K562 (cell line): ENCODE results near the gene ZDHHC16. TPM values are rescaled to one million over a fixed set of nuclear protein-coding genes. Genes with fewer than 3 reads are reported as not detected.

Experiments
- CREB3L1 ChIP-seq: fragments of 450-650 bp; IDR thresholded peaks from 2 replicates; pipeline ENCODE4 v1.6.1; 2014; ENCODE audit warnings: low read depth, mild to moderate bottlenecking, moderate library complexity, borderline replicate concordance
- HMG20A ChIP-seq: fragments of 450-650 bp; formaldehyde crosslinking; conservative IDR thresholded peaks from 2 replicates; pipeline ENCODE4 v1.4.0; 2020; ENCODE audit warnings: mild to moderate bottlenecking, mixed read lengths
- POLR2B ChIP-seq: fragments of 450-650 bp; IDR thresholded peaks from 2 replicates; pipeline ENCODE4 v1.6.1; 2018; ENCODE audit warnings: low read depth; ENCODE audit not compliant: partially characterized antibody
- POLR3A ChIP-seq: IDR thresholded peaks from 2 replicates; pipeline ENCODE4 v1.6.1; 2011; ENCODE audit warnings: borderline replicate concordance, mild to moderate bottlenecking, moderate library complexity; ENCODE audit not compliant: insufficient read length, insufficient read depth; ENCODE audit errors: extremely low read depth
- SP1 ChIP-seq: sonication (generic); formaldehyde crosslinking; IDR thresholded peaks from 2 replicates; pipeline ENCODE4 v1.8.1; 2022; ENCODE audit warnings: mild to moderate bottlenecking, missing genetic modification reagents
- ZNF583 ChIP-seq: fragments of 250-450 bp; sonication (Bioruptor Pico); IDR thresholded peaks from 2 replicates; pipeline ENCODE4 v1.4.0; 2020
- ZNF609 ChIP-seq: sonication (generic); formaldehyde crosslinking; IDR thresholded peaks from 2 replicates; pipeline ENCODE4 v1.8.1; 2023; ENCODE audit warnings: missing genetic modification reagents, mild to moderate bottlenecking, borderline replicate concordance
- ZNF780A ChIP-seq: fragments of 250-450 bp; sonication (Bioruptor Pico); IDR thresholded peaks from 2 replicates; pipeline ENCODE4 v1.5.0; 2021; ENCODE audit warnings: mild to moderate bottlenecking
- ZSCAN29 ChIP-seq: fragments of 450-650 bp; IDR thresholded peaks from 2 replicates; pipeline ENCODE4 v1.6.1; 2017
- polyA plus RNA-seq, 8 experiments: library from polyadenylated mRNA; depleted of rRNA in 4 of 8; stranded (reverse) in 5 of 8; unstranded in 3 of 8; fragments of >200 nt; fragmentation: Nextera tagmentation in 2 of 8; fragmentation: Illumina TruSeq in 1 of 8; extraction: Ambion mirVana in 2 of 8; extraction: Trizol in 1 of 8; gene quantifications; 2 replicates each; pipeline versions ENCODE4 v1.2.1 to v1.2.3, GENCODE V29; 2011 to 2014; ENCODE audit warnings: inconsistent platforms in 1 of 8, missing spikeins in 1 of 8
- total RNA-seq, 7 experiments: library from RNA; depleted of rRNA in 6 of 7; stranded (reverse); fragments of >200 nt in 6 of 7; fragmentation: Illumina TruSeq in 2 of 7; extraction: Trizol in 2 of 7; gene quantifications; 2 replicates each; pipeline versions ENCODE4 v1.2.1 to v1.2.3, GENCODE V29; 2011 to 2021; ENCODE audit warnings: low replicate concordance in 1 of 7
- TF ChIP-seq, protein P1 (sequence below): fragments of 450-650 bp; IDR thresholded peaks from 2 replicates; pipeline ENCODE4 v1.6.1; 2018; ENCODE audit not compliant: partially characterized antibody
- TF ChIP-seq, protein P2 (sequence below): fragments of 250-450 bp; sonication (Bioruptor Pico); IDR thresholded peaks from 2 replicates; pipeline ENCODE4 v1.5.0; 2021; ENCODE audit warnings: mild to moderate bottlenecking, borderline replicate concordance
- TF ChIP-seq, protein P3 (sequence below): fragments of 450-650 bp; conservative IDR thresholded peaks from 2 replicates; pipeline ENCODE4 v1.6.1; 2016; ENCODE audit warnings: missing genetic modification characterization, low read depth, mild to moderate bottlenecking, missing compliant biosample characterization, moderate library complexity

The ZDHHC16 gene
- total and polyA plus RNA-seq, 9 of the 15 experiments (the other 6 are each of a cell fraction or from before 2014, with no cell fraction given): 12.5 to 33.8 (median 21.3) TPM

DNA sequence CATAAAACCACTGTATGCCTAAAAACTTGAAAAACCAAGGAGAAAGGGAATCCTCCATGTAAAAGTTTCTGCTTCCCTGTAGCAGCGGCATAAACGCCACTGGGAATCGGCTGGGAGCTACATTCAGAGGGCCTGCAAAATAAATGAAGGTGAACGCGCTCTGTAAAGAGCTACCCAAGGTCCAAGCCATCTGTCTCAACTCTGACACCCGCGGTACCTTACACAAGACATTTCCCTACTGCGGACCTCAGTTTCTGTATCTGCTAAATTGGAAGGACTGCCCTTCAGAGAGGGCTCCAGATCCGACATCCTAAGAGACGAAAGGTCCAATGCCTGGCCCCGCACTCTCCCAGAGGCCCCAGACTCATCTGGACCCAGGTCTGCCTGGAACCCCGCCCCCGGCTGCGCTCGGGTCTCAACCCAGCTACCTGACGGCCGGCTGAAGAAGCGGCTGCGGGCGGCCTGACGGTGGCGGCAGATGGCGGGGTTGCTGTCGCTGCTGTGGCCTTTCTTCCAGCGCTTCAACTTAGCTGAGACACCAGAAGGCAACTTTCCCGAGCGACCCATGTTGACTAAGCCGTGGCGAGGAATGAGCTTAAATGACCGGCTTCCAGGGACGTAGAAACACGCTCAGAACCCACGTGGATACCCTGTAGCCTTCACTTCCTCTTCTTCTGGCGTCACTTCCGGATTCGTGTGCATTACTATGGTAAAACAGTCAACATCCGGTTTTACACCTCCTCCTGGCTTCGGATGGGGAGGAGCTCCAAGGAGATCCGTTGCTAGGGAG lies 45.1 kb upstream of the ZDHHC16 start, which contains the start of gene RRP12 (continued):
- TF ChIP-seq ZNF609 (peak; percentile 45; the same call in 1 of the 2 replicates), CREB3L1 (no peak; the same call in 1 of the 2 replicates), SP1 (CRISPR knock-in tag) (peak; percentile 3; the same call in 1 of the 2 replicates), POLR3A (no peak), POLR2B (peak; percentile 42), ZNF583 (no peak), ZNF780A (CRISPR knock-in tag) (no peak), ZSCAN29 (no peak), HMG20A (CRISPR knock-in tag) (no peak)
- TF ChIP-seq, protein P1, sequence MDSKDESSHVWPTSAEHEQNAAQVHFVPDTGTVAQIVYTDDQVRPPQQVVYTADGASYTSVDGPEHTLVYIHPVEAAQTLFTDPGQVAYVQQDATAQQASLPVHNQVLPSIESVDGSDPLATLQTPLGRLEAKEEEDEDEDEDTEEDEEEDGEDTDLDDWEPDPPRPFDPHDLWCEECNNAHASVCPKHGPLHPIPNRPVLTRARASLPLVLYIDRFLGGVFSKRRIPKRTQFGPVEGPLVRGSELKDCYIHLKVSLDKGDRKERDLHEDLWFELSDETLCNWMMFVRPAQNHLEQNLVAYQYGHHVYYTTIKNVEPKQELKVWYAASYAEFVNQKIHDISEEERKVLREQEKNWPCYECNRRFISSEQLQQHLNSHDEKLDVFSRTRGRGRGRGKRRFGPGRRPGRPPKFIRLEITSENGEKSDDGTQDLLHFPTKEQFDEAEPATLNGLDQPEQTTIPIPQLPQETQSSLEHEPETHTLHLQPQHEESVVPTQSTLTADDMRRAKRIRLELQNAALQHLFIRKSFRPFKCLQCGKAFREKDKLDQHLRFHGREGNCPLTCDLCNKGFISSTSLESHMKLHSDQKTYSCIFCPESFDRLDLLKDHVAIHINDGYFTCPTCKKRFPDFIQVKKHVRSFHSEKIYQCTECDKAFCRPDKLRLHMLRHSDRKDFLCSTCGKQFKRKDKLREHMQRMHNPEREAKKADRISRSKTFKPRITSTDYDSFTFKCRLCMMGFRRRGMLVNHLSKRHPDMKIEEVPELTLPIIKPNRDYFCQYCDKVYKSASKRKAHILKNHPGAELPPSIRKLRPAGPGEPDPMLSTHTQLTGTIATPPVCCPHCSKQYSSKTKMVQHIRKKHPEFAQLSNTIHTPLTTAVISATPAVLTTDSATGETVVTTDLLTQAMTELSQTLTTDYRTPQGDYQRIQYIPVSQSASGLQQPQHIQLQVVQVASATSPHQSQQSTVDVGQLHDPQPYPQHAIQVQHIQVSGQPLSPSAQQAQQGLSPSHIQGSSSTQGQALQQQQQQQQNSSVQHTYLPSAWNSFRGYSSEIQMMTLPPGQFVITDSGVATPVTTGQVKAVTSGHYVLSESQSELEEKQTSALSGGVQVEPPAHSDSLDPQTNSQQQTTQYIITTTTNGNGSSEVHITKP: peak; percentile 20
- TF ChIP-seq, protein P2, sequence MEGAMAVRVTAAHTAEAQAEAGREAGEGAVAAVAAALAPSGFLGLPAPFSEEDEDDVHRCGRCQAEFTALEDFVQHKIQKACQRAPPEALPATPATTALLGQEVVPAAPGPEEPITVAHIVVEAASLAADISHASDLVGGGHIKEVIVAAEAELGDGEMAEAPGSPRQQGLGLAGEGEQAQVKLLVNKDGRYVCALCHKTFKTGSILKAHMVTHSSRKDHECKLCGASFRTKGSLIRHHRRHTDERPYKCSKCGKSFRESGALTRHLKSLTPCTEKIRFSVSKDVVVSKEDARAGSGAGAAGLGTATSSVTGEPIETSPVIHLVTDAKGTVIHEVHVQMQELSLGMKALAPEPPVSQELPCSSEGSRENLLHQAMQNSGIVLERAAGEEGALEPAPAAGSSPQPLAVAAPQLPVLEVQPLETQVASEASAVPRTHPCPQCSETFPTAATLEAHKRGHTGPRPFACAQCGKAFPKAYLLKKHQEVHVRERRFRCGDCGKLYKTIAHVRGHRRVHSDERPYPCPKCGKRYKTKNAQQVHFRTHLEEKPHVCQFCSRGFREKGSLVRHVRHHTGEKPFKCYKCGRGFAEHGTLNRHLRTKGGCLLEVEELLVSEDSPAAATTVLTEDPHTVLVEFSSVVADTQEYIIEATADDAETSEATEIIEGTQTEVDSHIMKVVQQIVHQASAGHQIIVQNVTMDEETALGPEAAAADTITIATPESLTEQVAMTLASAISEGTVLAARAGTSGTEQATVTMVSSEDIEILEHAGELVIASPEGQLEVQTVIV (CRISPR knock-in tag): no peak
- TF ChIP-seq, protein P3, sequence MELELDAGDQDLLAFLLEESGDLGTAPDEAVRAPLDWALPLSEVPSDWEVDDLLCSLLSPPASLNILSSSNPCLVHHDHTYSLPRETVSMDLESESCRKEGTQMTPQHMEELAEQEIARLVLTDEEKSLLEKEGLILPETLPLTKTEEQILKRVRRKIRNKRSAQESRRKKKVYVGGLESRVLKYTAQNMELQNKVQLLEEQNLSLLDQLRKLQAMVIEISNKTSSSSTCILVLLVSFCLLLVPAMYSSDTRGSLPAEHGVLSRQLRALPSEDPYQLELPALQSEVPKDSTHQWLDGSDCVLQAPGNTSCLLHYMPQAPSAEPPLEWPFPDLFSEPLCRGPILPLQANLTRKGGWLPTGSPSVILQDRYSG: no peak
